ENCODE measurements around the gene PTPRR. TPM values are rescaled to one million over a fixed set of nuclear protein-coding genes. Genes with fewer than 3 reads are reported as not detected.

Gene PTPRR
- total and polyA plus RNA-seq, 2 of the 4 experiments (the other 2 are of a cell fraction), result 0.18 to 0.21 TPM

GRCh38 chr12:70670948-70671347, 249.6 kb downstream of the PTPRR start:
- no CpG with 5 or more reads among the region's 3 CpGs for WGBS, 2 experiments (ENCODE audit: extremely low coverage in 2 of 2, insufficient read length in 1 of 2)
- in situ Hi-C loops (cut with MboI; ENCODE audit: low sequenced_read_pairs), result no loop called here

More at GRCh38 chr12:70670948-70671347, 249.6 kb downstream of the PTPRR start:
- Histone ChIP-seq H3K27me3 (ENCODE audit: control insufficient read depth, insufficient read depth, low read length) (no peaks in the 10 kb centered on the region), H3K9me1 (ENCODE audit: insufficient read depth, low read length) (no peaks in the 10 kb centered on the region), H3K4me1 (ENCODE audit: control insufficient read depth, insufficient read depth, low read length) (no peaks in the 10 kb centered on the region), H2AK5ac (ENCODE audit: low read depth, low read length) (no peak overlapping the region), H4K8ac (ENCODE audit: low read depth in 2 of 2, low read length in 2 of 2) (no peak overlapping the region), H4K5ac (ENCODE audit: low read depth, low read length) (no peak overlapping the region), H3K27ac (ENCODE audit: insufficient read depth, low read length) (no peak overlapping the region), H3K18ac (ENCODE audit: low read depth, low read length) (no peak overlapping the region), H3K23ac (ENCODE audit: low read depth, low read length) (no peak overlapping the region), H3K79me1 (ENCODE audit: low read depth in 1 of 2, low read length in 2 of 2) (no peaks in the 10 kb centered on the region), H2AK9ac (replicated peaks; ENCODE audit: low read depth, low read length, poor library complexity) (no peak overlapping the region), H2BK20ac (ENCODE audit: low read depth, low read length) (no peak overlapping the region), H2AFZ (replicated peaks; ENCODE audit: low read length, poor library complexity) (no peak overlapping the region), H3K4ac (ENCODE audit: low read depth, low read length) (no peak overlapping the region), H3K56ac (ENCODE audit: extremely low read depth, insufficient read depth, low read length) (no peak overlapping the region), H3K9ac (ENCODE audit: low read depth, low read length) (no peak overlapping the region), H4K20me1 (ENCODE audit: insufficient read depth, low read length) (no peaks in the 10 kb centered on the region), H3K9me3 (ENCODE audit: control insufficient read depth, insufficient read depth, low read length) (no peaks in the 10 kb centered on the region), H2BK120ac (ENCODE audit: low read depth, low read length) (no peak overlapping the region), H2BK5ac (ENCODE audit: low read depth, low read length, poor library complexity, severe bottlenecking) (no peak overlapping the region), H2BK15ac (ENCODE audit: low read depth, low read length) (no peak overlapping the region), H3K14ac (replicated peaks; ENCODE audit: low read depth, low read length) (no peak overlapping the region), H3K4me3 (ENCODE audit: insufficient read depth, low read depth, low read length) (no peak overlapping the region), H3K4me2 (ENCODE audit: low read depth, low read length) (no peak overlapping the region), H3K36me3 (ENCODE audit: control insufficient read depth, insufficient read depth, low read length) (no peaks in the 10 kb centered on the region), H4K91ac (ENCODE audit: insufficient read depth, low read depth, low read length) (no peak overlapping the region)
- ATAC-seq (ENCODE audit: low read depth), result no peak
- CTCF ChIA-PET, result no interaction called here
- BruUV-seq (replicated peaks), result no TSS peak
- dilution Hi-C loops (cut with HindIII; ENCODE audit: low sequenced_read_pairs, unreplicated experiment), result no loop called here
- TF ChIP-seq MXI1 (IDR thresholded peaks at IDR 0.05; ENCODE audit: borderline replicate concordance, low read depth, low read length) (no peak), BHLHE40 (IDR thresholded peaks at IDR 0.05; ENCODE audit: low read depth, low read length) (no peak), USF2 (IDR thresholded peaks at IDR 0.05; ENCODE audit: low read depth, low read length) (no peak), POLR2A (IDR thresholded peaks at IDR 0.05; ENCODE audit: low read depth, low read length) (no peak)
- POLR2A ChIA-PET (ENCODE audit: unreplicated experiment), result no interaction called here
- intact Hi-C loops (cut with micrococcal nuclease), result no loop called here
- DNase-seq, result no peak

Data from IMR-90 (cell line).